Spinal cord (tissue), 10 donors: ENCODE measurements around the gene SNX27. TPM values are rescaled to one million over a fixed set of nuclear protein-coding genes. Genes with fewer than 3 reads are reported as not detected.
"Not testable (repeated sequence)": the region's sequence is repeated elsewhere in the genome, so short reads cannot be mapped to it uniquely, and the experiment has no call there.

Experiments used
- DNase-seq, 6 donors: peaks; one replicate each; pipeline versions ENCODE4 v3.0.0 to v3.0.0-alpha.2; 2013 to 2015; ENCODE audit warnings: low spot score in 6 of 6, low read depth in 4 of 6
- H3K27ac ChIP-seq: one replicate; pipeline ENCODE4 v1.5.1; 2013; ENCODE audit warnings: low read depth, low read length, control low read depth
- H3K27me3 ChIP-seq: one replicate; pipeline ENCODE4 v1.6.1; 2013; ENCODE audit warnings: low read length; ENCODE audit not compliant: control insufficient read depth, insufficient read depth
- H3K36me3 ChIP-seq: one replicate; pipeline ENCODE4 v1.6.1; 2013; ENCODE audit warnings: low read length; ENCODE audit not compliant: control insufficient read depth, insufficient read depth
- H3K4me1 ChIP-seq: one replicate; pipeline ENCODE4 v1.6.1; 2013; ENCODE audit warnings: low read length; ENCODE audit not compliant: control insufficient read depth, insufficient read depth
- H3K4me3 ChIP-seq: one replicate; pipeline ENCODE4 v1.5.1; 2013; ENCODE audit warnings: low read depth, low read length, control low read depth
- H3K9me3 ChIP-seq: one replicate; pipeline ENCODE4 v1.6.1; 2013; ENCODE audit warnings: low read length; ENCODE audit not compliant: control insufficient read depth, insufficient read depth
- WGBS: methylation state at CpG from one replicate; pipeline ENCODE4 v1.1.5; 2013; ENCODE audit warnings: missing lambda C conversion rate; ENCODE audit not compliant: insufficient coverage; 5-methylcytosine and 5-hydroxymethylcytosine counted together
- polyA plus RNA-seq, 2 donors: library from polyadenylated mRNA; unstranded; fragments of 120-200 nt; gene quantifications; one replicate each; pipeline ENCODE4 v1.2.1, GENCODE V29; 2013; ENCODE audit not compliant: insufficient read length in 2 of 2
- total RNA-seq, 2 donors: library from RNA; depleted of rRNA in 1 of 2; stranded (reverse); fragments of 120-200 nt in 1 of 2; fragments of >200 nt in 1 of 2; gene quantifications; one replicate each; pipeline versions ENCODE4 v1.2.3 to v1.2.4, GENCODE V29; 2013 to 2014
- donor health status: healthy.

Gene SNX27
- total and polyA plus RNA-seq, 4 donors, result 33.1 to 77.1 (median 47.8) TPM

- peak in 2 of 6 donors; percentile 76 to 85 for DNase-seq
- H3K36me3 ChIP-seq, result no peaks in the 10 kb centered on the region
- peaks cover 30% of the 10 kb centered on the region for H3K4me1 ChIP-seq
- WGBS, result 1% methylated on average over 38 of the region's 44 CpGs
- peak within 1 kb of the TSS; percentile 45 for H3K27ac ChIP-seq
- H3K9me3 ChIP-seq, result no peaks in the 10 kb centered on the region
- peak within 1 kb of the TSS; percentile 44 for H3K4me3 ChIP-seq
- H3K27me3 ChIP-seq, result peaks cover 18% of the 10 kb centered on the region
Observed at GRCh38 chr1:151720974-151721787, 109.3 kb downstream of the SNX27 start, which contains the start of gene RIIAD1. Gene RIIAD1 (plus strand): TSS chr1:151721522. CDS start chr1:151721537, 15 bp downstream.

DNA sequence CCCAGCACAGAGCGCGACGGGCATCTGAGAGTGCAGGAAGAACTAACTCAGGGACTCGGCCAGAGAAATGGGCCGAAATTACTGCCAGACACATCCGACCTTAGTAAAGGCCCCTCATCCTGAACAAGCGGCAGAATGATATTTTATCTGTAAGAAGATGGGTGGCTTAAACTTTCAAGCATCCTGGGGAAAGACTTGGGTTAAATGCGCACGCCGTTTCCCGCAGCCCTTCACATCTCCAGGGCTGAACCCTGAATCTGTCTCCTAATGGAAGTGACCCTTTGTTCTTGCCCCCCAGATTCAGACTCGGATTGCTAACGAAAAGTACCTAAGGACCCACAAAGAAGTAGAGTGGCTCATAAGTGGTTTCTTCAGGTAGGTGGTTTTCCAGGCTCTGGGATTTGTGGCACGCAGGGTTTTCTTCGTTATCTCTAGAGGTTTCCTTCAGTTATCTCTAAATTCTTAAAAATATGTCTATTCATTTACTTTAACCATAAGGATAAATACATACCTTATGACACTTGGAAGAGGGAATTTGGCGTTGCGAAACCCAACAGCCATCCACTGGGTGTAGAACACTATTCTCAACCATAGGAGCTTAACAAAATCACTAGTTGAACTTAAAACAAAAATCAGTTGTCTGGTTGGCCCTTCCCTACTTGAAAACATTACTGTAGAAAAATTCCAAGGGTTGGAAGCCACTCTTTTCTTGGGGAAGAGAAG, 110.1 kb downstream of the SNX27 start:
- Histone ChIP-seq H3K4me1 (peaks cover 27% of the 10 kb centered on the region), H3K9me3 (no peaks in the 10 kb centered on the region), H3K36me3 (no peaks in the 10 kb centered on the region), H3K4me3 (peak overlapping the region; percentile 44), H3K27ac (no peak overlapping the region), H3K27me3 (peaks cover 18% of the 10 kb centered on the region)
- WGBS, result 13% methylated on average over 11 of the region's 17 CpGs
- peak in 1 of 6 donors; percentile 44 for DNase-seq

GRCh38 chr1:151723726-151724370, 112.0 kb downstream of the SNX27 start:
- H3K36me3 ChIP-seq, result no peaks in the 10 kb centered on the region

DNA sequence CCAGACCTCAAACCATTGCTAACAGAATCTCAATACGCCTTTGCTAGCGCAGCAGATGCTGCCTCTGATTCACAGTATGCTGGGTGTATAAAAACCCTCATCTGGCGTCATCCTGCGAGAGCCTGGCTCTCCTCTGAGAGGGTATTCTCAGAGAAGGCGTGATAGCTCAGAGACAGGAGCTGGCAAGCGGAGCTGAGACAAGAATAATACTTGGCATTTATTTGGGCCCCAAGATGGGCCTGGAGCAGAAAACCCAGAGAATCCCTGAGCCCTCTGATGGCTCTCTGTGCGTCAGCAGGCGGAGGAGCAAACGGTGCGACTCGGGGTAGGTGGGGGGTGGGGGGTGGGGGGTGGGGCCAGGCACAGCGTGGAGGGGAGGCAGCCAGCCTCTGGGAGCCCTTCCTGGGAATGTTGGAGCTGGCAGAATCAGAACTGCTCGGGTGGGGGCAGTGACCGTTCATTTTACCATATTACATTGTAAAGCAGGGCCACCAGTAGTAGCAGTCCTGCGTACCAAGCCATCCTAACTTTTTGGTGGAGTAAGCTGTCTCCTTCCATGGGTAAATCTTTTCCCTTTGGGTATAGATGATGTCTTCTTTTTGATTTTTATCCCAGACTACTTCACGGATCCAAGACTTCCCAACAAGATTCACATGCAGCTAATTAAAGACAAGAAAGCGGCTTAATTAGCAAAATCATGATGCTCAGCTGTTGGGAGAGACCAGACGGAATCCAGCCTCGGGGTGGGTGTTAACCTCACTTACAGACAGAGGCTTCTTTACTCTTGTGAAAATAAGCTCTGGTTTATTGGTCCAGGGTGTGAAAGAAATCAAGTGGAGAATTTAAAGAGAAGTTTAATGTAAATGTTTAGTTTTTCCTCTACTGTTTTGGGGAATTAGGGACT, 116.6 kb downstream of the SNX27 start:
- no peaks in the 10 kb centered on the region for H3K9me3 ChIP-seq
- H3K4me1 ChIP-seq, result peaks cover 15% of the 10 kb centered on the region
- H3K4me3 ChIP-seq, result no peak overlapping the region
- under 1% methylated on average over 11 of the region's 19 CpGs for WGBS
- no peaks in the 10 kb centered on the region for H3K36me3 ChIP-seq
- peaks cover 3% of the 10 kb centered on the region for H3K27me3 ChIP-seq
- no peak overlapping the region for H3K27ac ChIP-seq
- DNase-seq, result peak in 2 of 6 donors; percentile 89 to 95

More at GRCh38 chr1:151723726-151724370, 112.0 kb downstream of the SNX27 start:
- Histone ChIP-seq H3K27ac (no peak overlapping the region), H3K4me1 (peaks cover 18% of the 10 kb centered on the region), H3K4me3 (no peak overlapping the region), H3K27me3 (peaks cover 12% of the 10 kb centered on the region), H3K9me3 (no peaks in the 10 kb centered on the region)
- DNase-seq, result no peak
- no CpG with 5 or more reads among the region's 3 CpGs for WGBS

DNA sequence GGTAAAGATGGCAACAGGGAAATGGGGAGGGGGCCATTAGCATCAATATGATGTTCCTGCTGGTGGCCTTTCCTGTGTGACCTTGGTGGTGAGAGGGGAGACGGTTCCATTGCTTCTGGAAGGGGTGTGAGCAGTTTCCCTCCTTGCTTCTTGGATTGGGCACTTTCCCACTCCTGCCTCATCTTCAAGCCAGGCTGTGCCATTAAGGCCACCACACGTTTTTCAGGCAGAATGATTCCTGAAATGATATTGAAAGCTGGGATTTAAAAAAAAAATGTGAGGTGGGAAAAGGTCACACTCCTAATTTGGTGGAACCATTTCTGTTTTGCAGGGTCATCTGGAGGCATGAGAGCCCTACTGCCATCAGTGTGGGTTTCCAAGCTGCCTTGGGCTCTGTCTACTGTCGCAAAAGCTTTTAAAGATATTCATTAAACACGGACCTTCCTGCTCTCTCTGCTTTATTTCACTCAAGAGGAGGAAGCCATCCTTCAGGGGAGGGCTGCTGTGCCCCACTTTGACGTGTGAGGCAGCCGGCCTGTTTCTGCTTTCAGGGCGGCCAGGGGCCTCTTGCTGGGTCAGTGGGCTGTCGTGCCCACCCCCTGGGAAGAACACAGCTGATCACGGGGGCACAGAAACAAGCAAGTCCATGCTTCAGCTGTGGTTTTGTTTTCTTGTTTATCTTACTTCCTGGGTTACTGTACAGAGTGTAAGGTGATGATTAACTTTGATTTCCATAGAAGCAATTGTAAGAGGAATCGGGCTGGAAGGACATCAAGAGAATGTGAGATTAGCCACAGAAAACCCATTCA, 117.5 kb downstream of the SNX27 start:
- no peak overlapping the region for H3K27ac ChIP-seq
- H3K4me3 ChIP-seq, result no peak overlapping the region
- no peaks in the 10 kb centered on the region for H3K9me3 ChIP-seq
- 45% methylated on average over 8 of the region's 10 CpGs for WGBS
- H3K4me1 ChIP-seq, result peaks cover 15% of the 10 kb centered on the region
- DNase-seq, result no peak
- no peaks in the 10 kb centered on the region for H3K27me3 ChIP-seq
- no peaks in the 10 kb centered on the region for H3K36me3 ChIP-seq

DNA sequence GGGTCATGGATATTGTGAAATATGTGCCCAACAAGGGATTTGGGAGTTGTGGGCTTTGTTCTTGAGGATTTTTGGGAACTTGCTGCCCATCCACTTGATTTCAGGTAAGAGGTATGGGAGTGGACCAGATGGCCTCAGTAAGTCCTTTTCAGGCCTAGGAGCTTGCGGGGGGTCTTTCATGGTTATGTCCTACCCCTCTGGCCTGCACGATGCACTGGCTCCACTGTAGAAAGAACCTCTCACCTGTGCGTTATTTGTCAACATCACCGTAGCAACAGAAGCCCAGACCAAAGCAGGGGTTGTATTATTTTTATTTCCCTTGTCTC, 118.1 kb downstream of the SNX27 start:
- Histone ChIP-seq H3K27me3 (no peaks in the 10 kb centered on the region), H3K27ac (no peak overlapping the region), H3K4me1 (peaks cover 15% of the 10 kb centered on the region), H3K36me3 (no peaks in the 10 kb centered on the region), H3K4me3 (no peak overlapping the region), H3K9me3 (no peaks in the 10 kb centered on the region)
- WGBS, result 87% methylated on average over 2 of the region's 4 CpGs
- no peak for DNase-seq

DNA sequence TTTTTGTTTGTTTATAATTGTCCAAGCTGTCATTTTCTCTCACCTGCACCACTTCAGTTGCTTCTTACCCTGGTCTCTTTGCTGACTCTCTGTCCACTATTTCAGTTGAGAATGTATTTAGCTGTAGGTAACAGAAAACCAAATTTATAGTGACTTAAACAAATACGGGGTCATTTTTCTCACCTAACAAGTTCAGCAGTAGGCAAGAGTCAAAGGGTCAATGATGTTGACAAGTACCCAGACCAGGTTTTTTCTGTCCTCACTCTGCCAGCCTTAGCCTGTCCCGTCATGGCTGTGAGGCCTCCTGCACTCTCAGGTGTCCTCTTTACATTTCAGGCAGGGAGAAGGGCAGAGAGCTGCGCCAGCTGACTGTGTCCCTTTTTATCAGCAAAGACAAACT, 121.3 kb downstream of the SNX27 start:
- H3K36me3 ChIP-seq, result no peaks in the 10 kb centered on the region
- no peaks in the 10 kb centered on the region for H3K27me3 ChIP-seq
- no peaks in the 10 kb centered on the region for H3K9me3 ChIP-seq
- WGBS, result 88% methylated on average over 2 of the region's 3 CpGs
- H3K4me1 ChIP-seq, result peaks cover 8% of the 10 kb centered on the region
- no peak overlapping the region for H3K27ac ChIP-seq
- H3K4me3 ChIP-seq, result no peak overlapping the region
- no peak for DNase-seq

DNA sequence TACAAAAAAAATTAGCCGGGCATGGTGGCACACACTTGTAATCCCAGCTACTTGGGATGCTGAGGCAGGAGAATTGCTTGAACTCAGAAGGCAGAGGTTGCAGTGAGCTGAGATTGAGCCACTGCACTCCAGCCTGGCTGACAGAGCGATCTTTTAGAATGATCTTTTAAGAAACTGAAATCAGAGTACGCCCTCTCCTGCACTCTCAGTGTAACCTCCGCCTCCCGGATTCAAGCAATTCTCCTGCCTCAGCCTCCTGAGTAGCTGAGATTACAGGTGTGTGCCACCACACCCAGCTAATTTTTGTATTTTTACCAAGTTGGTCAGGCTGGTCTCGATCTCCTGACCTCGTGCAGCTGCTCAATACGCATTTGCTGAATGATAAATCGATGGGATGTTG, 122.1 kb downstream of the SNX27 start:
- H3K4me3 ChIP-seq, H3K27me3 ChIP-seq, H3K27ac ChIP-seq, H3K36me3 ChIP-seq, H3K4me1 ChIP-seq, DNase-seq, H3K9me3 ChIP-seq: not testable (repeated sequence)
- 87% methylated on average over 9 of the region's 9 CpGs for WGBS
